SU-DHL-6 (cell line): ENCODE results near the gene RANBP9.

Experiments
- EZH2phosphoT487 ChIP-seq: fragments of 200-600 bp; sonication (generic), shearing (Covaris generic); conservative IDR thresholded peaks from 2 replicates; pipeline ENCODE4 v1.6.1; 2018; ENCODE audit warnings: mild to moderate bottlenecking, antibody characterized with exemption, low read length, moderate library complexity, mixed read lengths
- TF ChIP-seq, protein P1 (sequence below): fragments of 200-600 bp; sonication (generic); IDR thresholded peaks from one replicate; pipeline ENCODE4 v1.5.1; 2017; ENCODE audit warnings: antibody characterized with exemption, mild to moderate bottlenecking, low read length, moderate library complexity; ENCODE audit not compliant: insufficient read depth, poor library complexity, severe bottlenecking

DNA sequence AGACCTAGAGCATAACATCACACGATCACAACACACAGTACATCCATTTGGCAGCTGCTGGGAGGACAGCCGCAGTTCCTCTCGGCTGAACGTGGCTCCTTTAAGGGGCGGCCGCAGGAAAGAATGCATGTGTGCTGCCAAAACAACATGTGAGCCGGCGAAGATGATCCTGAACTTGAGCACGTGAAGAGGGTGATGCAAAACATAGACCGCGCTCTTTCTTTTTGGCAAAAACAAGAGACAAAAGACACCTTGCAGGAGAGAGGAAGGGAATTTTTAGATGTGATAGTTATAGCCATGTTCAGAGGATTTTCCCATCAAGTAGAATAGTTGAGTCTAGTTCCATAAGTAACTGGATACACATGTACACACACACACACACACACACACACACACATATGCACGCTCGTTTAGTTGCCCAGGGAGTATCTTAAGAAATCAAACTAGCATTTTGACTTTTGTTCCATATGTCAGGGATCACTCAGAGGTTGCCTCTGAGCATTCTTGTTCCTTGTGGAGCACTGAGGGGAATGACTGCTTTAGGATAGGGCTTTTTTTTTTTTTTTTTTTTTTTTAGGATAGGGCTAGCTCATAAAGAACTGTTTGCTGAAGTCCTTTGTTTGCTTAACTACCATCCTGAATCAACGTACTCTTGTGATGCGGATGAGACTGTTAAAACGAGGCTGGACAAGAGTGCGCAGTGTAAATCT is 21.7 kb upstream of the RANBP9 start:
- no peak for TF ChIP-seq EZH2phosphoT487
- TF ChIP-seq, protein P1, sequence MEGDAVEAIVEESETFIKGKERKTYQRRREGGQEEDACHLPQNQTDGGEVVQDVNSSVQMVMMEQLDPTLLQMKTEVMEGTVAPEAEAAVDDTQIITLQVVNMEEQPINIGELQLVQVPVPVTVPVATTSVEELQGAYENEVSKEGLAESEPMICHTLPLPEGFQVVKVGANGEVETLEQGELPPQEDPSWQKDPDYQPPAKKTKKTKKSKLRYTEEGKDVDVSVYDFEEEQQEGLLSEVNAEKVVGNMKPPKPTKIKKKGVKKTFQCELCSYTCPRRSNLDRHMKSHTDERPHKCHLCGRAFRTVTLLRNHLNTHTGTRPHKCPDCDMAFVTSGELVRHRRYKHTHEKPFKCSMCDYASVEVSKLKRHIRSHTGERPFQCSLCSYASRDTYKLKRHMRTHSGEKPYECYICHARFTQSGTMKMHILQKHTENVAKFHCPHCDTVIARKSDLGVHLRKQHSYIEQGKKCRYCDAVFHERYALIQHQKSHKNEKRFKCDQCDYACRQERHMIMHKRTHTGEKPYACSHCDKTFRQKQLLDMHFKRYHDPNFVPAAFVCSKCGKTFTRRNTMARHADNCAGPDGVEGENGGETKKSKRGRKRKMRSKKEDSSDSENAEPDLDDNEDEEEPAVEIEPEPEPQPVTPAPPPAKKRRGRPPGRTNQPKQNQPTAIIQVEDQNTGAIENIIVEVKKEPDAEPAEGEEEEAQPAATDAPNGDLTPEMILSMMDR, result no peak
